HG03139 (cell line): ENCODE data around the gene ZNF670.
"Not testable (repeated sequence)": the region's sequence is repeated elsewhere in the genome, so short reads cannot be mapped to it uniquely, and the experiment has no call there.

ENCODE experiments used
- ATAC-seq: cut with Tn5 transposase; IDR thresholded peaks from one replicate; pipeline ENCODE4 v1.9.1; 2021; ENCODE audit not compliant: unreplicated experiment

Gene ZNF670

DNA sequence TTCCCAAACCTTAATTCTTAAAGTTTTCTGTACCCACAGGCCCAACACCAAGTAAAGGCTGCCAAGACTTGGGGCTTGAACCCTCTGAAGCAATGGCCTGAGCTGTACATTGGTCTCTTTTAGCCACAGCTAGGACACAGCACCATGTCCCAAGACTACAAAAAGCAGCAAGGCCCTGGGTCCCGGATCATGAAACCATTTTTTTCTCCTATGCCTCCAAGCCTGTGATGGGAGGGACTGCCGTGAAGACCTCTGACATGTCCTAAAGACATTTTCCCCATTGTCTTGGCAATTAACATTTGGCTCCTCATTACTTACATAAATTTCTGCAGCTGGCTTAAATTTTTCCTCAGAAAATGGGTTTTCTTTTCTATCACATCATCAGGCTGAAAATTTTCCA, 30.9 kb downstream of the ZNF670 start:
- no peak for ATAC-seq

DNA sequence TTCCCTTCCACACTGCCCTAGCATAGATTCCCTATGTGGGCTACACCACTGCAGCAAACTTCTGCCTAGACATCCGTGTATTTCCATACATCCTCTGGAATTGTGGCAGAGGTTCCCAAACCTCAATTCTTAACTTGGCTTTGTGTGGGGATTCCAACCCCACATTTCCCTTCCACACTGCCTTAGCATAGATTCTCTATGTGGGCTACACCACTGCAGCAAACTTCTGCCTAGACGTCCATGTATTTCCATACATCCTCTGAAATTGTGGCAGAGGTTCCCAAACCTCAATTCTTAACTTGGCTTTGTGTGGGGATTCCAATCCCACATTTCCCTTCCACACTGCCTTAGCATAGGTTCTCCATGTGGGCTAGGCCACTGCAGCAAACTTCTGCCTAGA, 31.4 kb downstream of the ZNF670 start:
- no peak for ATAC-seq

DNA sequence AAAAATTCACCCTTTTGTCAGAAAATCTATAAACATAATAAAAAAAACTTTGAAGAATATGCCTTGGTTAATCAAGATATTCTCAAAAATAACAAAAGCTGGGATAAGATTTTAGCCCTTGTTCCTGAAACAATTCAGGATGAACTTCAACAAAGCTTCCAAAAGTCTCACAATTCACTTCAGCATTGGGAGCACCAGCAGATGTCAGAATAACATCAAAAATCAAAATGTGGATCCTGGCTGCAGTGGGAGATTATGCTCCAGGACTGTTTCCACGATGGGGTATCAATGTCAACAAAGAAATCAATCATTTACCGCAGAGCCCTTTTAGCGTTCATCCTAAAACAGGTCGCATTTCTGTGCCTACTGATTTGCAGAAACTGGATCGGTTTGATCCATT, 35.2 kb downstream of the ZNF670 start:
- no peak for ATAC-seq

DNA sequence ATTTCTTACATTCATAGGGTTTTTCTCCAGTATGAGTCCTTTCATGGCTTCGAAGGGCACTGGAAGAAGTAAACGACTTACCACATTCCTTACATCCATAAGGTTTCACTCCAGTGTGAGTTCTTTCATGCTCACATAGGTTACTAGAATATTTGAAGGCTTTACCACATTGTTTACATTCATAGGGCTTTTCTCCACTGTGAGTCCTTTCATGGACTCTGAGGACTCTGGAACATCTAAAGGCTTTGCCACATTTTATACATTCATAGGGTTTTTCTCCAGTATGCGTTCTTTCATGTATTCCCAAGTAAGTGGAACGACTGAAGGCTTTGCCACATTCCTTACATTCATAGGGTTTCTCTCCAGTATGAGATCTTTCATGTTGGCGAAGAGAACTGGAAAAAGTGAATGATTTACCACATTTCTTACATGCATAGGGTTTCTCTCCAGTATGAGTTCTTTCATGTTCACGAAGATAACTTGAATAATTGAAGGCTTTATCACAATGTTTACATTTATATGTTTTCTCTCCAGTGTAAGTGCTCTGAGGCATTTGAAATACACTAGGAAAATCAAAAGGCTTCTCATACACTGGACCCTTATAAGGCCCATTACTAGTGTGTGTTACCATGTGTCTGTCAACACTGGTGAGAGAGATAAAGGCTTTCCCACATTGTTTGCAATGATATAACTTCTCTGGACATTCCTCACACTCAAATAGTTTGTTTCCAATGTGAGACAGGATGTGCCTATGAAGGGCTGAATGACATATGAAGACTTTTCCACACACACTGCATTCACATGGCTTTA, 40.9 kb downstream of the ZNF670 start:
- no peak for ATAC-seq

DNA sequence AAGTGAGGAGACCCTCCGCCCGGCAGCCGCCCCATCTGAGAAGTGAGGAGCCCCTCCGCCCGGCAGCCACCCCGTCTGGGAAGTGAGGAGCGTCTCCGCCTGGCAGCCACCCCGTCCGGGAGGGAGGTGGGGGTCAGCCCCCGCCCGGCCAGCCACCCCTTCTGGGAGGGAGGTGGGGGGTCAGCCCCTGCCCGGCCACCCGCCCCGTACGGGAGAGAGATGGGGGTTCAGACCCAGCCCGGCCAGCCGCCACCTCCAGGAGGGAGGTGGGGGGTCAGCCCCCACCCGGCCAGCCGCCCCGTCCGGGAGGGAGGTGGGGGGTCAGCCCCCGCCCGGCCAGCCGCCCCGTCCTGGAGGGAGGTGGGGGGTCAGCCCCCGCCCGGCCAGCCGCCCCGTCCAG, 46.3 kb downstream of the ZNF670 start:
- ATAC-seq = not testable (repeated sequence)
